ENCODE results near the gene CDKL1. TPM values are rescaled to one million over a fixed set of nuclear protein-coding genes. Genes with fewer than 3 reads are reported as not detected.

The CDKL1 gene
- total RNA-seq, 1 experiment from 2014 or later: 11.3 TPM

GRCh38 chr14:50348933-50349332, 47.7 kb downstream of the CDKL1 start:
- Histone ChIP-seq H3K4me1 (ENCODE audit: insufficient read depth, low read length, poor library complexity, severe bottlenecking) (no peaks in the 10 kb centered on the region), H3K9me3 (ENCODE audit: low read depth, low read length, poor library complexity, severe bottlenecking) (no peaks in the 10 kb centered on the region), H3K36me3 (ENCODE audit: insufficient read depth, low read length, poor library complexity, severe bottlenecking) (no peaks in the 10 kb centered on the region), H3K4me3 (ENCODE audit: low read depth, low read length, poor library complexity, severe bottlenecking) (no peak overlapping the region), H3K27me3 (replicated peaks; ENCODE audit: insufficient read depth, low read depth, low read length, poor library complexity) (no peaks in the 10 kb centered on the region), H3K27ac (ENCODE audit: low read depth, low read length, poor library complexity, severe bottlenecking) (no peak overlapping the region)
- TF ChIP-seq CTCF (conservative IDR thresholded peaks at IDR 0.05; ENCODE audit: low read depth, low read length) (no peak), EZH2 (IDR thresholded peaks at IDR 0.05; ENCODE audit: borderline replicate concordance, low read depth, low read length, poor library complexity, severe bottlenecking) (no peak)
- ChIA-PET CTCF (no interaction called here), POLR2A (ENCODE audit: low non-redundant PET) (no interaction called here)
- no TSS peak for BruUV-seq (replicated peaks)
- DNase-seq (ENCODE audit: low spot score): no peak
- intact Hi-C loops (cut with micrococcal nuclease; ENCODE audit: unreplicated experiment): no loop called here

GRCh38 chr14:50347521-50347920, 49.2 kb downstream of the CDKL1 start:
- intact Hi-C loops (cut with micrococcal nuclease; ENCODE audit: unreplicated experiment): no loop called here
- ChIA-PET POLR2A (ENCODE audit: low non-redundant PET) (no interaction called here), CTCF (no interaction called here)
- TF ChIP-seq EZH2 (IDR thresholded peaks at IDR 0.05; ENCODE audit: borderline replicate concordance, low read depth, low read length, poor library complexity, severe bottlenecking): no peak
- no peak for TF ChIP-seq CTCF (conservative IDR thresholded peaks at IDR 0.05; ENCODE audit: low read depth, low read length)
- H3K9me3 ChIP-seq (ENCODE audit: low read depth, low read length, poor library complexity, severe bottlenecking): no peaks in the 10 kb centered on the region
- no peaks in the 10 kb centered on the region for H3K36me3 ChIP-seq (ENCODE audit: insufficient read depth, low read length, poor library complexity, severe bottlenecking)
- no peaks in the 10 kb centered on the region for H3K27me3 ChIP-seq (replicated peaks; ENCODE audit: insufficient read depth, low read depth, low read length, poor library complexity)
- no TSS peak for BruUV-seq (replicated peaks)
- no peak overlapping the region for H3K27ac ChIP-seq (ENCODE audit: low read depth, low read length, poor library complexity, severe bottlenecking)
- H3K4me1 ChIP-seq (ENCODE audit: insufficient read depth, low read length, poor library complexity, severe bottlenecking): peaks cover 12% of the 10 kb centered on the region
- H3K4me3 ChIP-seq (ENCODE audit: low read depth, low read length, poor library complexity, severe bottlenecking): no peak overlapping the region
- no peak for DNase-seq (ENCODE audit: low spot score)

GRCh38 chr14:50345846-50346422, 50.7 kb downstream of the CDKL1 start:
- Histone ChIP-seq H3K9me3 (ENCODE audit: low read depth, low read length, poor library complexity, severe bottlenecking) (no peaks in the 10 kb centered on the region), H3K36me3 (ENCODE audit: insufficient read depth, low read length, poor library complexity, severe bottlenecking) (no peaks in the 10 kb centered on the region), H3K27ac (ENCODE audit: low read depth, low read length, poor library complexity, severe bottlenecking) (no peak overlapping the region), H3K27me3 (replicated peaks; ENCODE audit: insufficient read depth, low read depth, low read length, poor library complexity) (no peaks in the 10 kb centered on the region), H3K4me3 (ENCODE audit: low read depth, low read length, poor library complexity, severe bottlenecking) (no peak overlapping the region), H3K4me1 (ENCODE audit: insufficient read depth, low read length, poor library complexity, severe bottlenecking) (peaks cover 17% of the 10 kb centered on the region)
- TF ChIP-seq CTCF (conservative IDR thresholded peaks at IDR 0.05; ENCODE audit: low read depth, low read length): no peak
- no peak for TF ChIP-seq EZH2 (IDR thresholded peaks at IDR 0.05; ENCODE audit: borderline replicate concordance, low read depth, low read length, poor library complexity, severe bottlenecking)
- no TSS peak for BruUV-seq (replicated peaks)
- POLR2A ChIA-PET (ENCODE audit: low non-redundant PET): no interaction called here
- DNase-seq (ENCODE audit: low spot score): no peak
- intact Hi-C loops (cut with micrococcal nuclease; ENCODE audit: unreplicated experiment): no loop called here
- CTCF ChIA-PET: interaction anchor here (0.6 kb wide), 1 partner anchor 22 kb away, joined by 6 read pairs; no protein-coding TSS in a partner anchor
